ENCODE results near the gene ASH1L.
"Not testable (repeated sequence)": the region's sequence is repeated elsewhere in the genome, so short reads cannot be mapped to it uniquely, and the experiment has no call there.

ASH1L gene

DNA sequence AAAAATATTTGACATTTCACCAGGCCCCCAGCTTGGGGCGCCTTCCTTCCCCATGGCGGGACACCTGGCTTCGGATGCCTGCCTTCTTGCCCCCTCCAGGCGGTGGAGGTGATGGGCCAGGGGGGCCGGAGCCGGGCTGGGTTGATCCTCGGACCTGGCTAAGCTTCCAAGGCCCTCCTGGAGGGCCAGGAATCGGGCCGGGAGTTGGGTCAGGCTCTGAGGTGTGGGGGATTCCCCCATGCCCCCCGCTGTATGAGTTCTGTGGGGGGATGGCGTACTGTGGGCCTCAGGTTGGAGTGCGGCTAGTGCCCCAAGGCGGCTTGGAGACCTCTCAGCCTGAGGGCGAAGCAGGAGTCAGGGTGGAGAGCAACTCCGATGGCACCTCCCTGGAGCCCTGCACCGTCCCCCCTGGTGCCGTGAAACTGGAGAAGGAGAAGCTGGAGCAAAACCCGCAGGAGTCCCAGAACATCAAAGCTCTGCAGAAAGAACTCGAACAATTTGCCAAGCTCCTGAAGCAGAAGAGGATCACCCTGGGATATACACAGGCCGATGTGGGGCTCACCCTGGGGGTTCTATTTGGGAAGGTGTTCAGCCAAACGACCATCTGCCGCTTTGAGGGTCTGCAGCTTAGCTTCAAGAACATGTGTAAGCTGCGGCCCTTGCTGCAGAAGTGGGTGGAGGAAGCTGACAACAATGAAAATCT lies 129.3 kb downstream of the ASH1L start:
- not testable (repeated sequence) for DNase-seq

DNA sequence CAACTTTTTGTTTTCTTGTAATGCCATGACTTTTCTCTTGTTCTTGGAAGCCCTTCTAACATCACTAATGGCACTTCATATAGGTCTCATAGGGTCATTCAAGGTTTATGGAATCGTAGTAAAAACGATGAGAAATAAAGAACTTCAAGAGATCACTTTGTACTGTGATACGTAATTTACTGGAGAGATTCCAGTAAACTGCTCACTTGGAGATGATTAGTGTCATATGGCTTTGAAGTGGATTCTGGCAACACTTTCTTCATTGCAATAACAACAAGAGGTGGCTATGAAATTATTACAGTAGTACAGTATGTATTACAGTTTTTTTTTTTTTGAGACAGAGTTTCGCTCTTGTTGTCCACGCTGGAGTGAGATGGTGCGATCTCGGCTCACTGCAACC lies 138.5 kb downstream of the ASH1L start:
- DNase-seq = no peak

DNA sequence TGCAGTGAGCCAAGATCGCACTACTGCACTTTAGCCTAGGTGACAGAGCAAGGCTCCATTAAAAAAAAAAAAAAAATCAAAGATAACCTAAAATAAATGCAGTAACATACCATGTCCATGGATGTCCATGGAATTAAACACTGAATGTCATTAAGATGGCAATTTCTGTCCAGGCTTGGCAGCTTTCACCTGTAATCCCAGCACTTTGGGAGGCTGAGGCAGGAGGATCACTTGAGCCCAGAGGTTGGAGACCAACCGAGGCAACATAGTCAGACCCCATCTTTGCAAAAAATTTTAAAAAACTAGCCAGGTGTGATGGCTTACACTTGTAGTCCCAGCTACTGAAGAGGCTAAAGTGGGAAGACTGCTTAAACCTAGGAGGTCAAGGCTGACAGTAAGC lies 141.8 kb downstream of the ASH1L start:
- DNase-seq = no peak

DNA sequence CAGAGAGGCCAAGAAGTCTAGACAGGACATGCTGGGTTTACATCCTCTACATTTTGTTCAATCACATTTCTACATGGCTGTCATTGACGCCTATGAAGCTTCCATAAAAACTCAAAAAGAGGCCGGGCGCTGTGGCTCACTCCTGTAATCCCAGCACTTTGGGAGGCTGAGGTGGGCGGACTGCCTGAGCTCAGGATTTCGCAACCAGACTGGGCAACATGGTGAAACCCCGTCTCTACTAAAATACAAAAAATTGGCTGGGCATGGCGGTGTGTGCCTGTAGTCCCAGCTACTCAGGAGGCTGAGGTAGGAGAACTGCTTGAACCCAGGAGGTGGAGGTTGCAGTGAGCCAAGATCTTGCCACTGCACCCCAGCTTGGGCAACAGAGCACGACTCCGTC lies 150.8 kb downstream of the ASH1L start:
- DNase-seq = not testable (repeated sequence)

DNA sequence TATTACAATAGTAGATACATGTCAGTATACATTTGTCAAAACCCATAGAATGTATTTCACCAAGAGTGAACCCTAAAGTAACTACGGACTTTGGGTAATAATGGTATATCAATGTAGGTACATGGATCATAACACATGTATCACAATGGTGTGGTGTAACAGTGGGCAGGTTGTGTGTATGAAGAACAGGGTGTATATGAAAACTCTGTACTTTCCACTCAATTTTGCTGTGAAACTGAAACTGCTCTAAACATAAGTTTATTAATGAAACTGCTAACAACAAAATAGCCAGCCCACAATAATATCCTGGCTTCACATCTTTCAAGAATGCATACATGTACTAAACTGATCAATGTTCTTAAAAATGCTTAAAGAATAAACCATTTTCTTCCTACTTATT lies 151.7 kb downstream of the ASH1L start:
- no peak for DNase-seq

DNA sequence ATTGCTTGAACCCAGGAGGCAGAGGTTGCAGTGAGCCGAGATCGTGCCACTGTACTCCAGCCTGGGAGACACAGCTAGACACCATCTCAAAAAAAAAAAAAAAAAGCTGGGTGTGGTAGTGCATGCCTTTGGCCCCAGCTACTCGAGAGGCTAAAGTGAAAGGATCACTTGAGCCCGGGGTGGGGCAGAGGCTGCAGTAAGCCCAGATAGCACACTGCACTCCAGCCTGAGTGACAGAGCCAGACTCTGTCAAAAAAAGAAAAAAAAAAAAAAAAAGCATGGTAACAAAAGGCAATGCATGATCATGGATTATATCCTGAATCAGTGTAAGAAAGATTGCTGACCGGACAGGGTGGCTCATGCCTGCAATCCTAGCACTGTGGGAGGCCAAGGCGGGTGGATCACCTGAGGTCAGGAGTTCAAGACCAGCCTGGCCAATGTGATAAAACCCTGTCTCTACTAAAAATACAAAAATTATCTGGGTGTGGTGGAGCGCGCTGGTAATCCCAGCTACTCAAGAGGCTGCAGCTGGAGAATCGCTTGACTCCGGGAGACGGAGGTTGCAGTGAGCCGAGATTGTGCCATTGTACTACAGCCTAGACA lies 165.6 kb downstream of the ASH1L start:
- DNase-seq = no peak

DNA sequence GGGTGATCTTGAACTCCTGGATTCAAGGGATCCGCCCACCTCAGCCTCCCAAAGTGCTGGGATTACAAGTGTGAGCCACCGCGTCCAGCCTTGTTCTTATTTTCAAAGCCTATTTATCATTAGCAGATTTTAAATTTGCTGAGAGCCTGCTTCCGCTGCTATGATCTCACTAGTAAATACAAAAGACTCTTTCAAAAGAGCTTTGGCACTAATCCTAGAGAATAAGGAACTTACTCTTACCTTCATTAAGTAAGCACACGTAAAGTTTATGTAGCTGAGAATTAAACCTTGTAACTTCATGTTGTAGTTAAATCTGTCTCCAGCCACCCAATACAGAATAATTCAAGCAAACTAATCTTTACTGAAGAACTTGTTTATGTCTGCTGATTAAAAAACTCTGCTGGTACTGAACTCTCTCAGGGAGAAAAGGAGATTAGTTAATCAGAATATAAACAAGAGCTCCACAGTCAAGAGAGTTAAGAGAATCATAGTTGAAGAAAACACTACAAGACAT lies 169.6 kb downstream of the ASH1L start:
- no peak for DNase-seq

DNA sequence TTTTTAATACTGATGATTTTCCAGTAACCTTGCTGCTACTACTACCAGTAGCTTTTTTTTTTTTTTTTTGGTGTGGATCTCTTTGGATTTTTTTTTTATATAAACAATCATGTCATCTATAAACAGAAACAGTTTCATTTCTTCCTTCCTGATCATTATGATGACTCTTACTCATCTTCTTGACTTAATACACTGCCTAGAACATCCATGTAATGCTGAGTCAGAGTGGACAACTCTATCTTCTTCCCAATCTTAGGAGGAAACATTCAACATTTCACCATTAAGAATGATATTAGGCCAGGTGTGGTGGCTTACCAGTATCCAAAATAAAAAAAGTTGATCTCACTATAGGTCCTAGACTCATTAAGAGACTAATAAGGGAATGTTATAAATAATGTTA lies 172.8 kb downstream of the ASH1L start:
- DNase-seq = no peak

DNA sequence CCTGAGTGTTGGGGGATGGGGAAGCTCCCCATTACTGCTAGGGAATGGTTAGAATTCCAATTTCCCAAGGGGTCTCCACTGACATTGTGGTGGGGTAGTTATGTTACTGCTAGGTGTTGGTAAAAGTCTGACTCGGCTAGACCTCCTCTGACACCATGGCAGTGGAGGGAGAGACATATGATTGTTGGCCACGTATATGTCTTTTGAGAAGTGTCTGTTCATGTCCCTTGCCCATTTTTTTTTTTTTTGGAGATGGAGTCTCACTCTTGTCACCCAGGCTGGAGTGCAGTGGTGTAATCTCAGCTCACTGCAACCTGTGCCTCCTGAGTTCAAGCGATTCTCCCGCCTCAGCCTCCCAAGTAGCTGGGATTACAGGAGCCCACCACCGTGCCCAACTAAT lies 176.8 kb downstream of the ASH1L start:
- DNase-seq = not testable (repeated sequence)

DNA sequence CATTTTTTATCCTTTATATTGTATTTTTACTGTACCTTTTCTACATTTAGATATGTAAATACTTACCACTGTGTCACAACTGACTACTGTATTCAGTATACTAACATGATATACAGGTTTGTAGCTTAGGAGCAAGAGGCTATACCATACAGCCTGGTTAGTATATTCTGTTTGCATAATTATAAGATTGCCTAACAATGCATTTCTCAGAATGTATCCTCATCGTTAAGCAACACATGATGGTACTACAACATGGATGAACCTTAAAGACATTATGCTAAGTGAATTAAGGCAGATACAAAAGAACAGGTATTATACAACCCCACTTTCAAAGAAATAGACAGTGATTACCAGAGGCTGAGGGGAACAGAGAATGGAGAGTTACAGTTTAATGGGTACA lies 179.2 kb downstream of the ASH1L start:
- DNase-seq = no peak

DNA sequence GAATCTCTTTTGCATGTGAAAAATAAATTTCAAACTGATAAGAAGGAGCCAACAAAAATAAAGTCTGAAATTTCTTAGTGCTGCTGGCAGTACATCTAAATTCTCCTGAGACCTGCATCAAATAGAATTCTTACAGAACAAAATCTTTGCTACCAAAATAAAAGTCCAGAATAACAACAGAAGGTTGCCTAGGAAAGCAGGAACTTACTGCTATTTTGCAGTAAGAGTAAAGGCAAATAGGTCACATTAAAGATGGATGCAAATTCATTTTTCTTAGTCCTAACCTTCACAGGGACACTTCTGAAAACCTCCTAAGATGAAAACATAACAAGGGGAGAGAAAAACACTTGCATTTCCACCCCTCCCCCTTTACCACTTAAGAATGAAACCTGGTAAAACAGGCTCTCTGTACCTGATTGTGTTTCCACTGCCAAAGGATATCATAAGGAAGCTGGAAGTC lies 182.9 kb downstream of the ASH1L start:
- DNase-seq = no peak

DNA sequence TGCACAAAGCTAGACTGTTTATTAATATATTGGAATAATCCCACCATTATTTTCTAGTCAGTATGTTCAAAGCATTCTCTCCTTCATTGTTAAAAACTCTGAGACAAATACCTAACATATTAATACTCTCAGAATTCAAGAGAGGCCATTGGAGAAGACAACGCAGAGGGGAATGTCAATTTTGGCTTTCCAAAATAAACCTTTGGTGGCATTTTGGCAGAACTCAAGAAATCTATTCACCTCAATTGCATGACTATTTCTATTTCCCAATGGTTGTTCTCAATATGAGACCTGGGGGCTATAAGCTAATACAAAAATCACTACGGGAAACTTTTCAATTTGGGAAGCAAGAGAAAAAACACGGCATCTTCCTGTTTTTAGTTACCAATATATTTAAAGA lies 183.4 kb downstream of the ASH1L start:
- no peak for DNase-seq

DNA sequence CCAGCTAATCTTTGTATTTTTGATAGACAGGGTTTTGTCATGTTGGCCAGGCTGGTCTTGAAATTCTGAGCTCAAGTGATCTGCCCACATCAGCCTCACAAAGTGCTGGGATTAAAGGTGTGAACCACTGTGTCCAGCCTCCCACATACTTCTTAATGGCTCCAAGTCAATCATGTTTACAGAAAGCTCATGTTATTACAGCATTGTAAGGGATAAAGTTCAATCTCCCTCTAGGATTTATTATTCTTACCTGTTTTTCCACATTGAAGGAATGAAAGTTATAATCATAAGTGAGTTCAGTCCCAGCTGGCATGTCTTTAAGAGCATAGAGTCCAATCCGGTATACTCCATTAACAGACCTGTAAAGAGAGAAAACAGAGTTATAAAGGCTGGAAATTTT lies 202.6 kb downstream of the ASH1L start:
- no peak for DNase-seq

DNA sequence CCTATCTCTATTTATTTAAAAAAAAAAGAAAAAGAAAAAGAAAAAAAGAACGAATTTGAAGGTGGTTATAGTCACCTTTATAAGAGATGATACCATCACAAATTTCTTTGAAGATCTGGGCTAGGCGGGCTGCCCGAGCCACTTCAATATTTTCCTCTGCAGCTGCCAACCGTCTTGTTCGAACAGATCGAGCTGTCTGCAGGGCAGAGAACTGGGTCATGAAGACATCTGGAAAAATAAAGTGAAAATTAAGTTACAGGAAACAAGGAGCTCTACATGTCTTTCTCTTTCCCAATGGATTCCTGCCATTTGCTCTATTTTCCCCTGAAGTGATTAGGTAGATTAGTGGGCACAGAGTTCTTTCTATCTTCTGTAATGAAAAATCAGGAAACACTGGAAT lies 210.0 kb downstream of the ASH1L start:
- DNase-seq = no peak

DNA sequence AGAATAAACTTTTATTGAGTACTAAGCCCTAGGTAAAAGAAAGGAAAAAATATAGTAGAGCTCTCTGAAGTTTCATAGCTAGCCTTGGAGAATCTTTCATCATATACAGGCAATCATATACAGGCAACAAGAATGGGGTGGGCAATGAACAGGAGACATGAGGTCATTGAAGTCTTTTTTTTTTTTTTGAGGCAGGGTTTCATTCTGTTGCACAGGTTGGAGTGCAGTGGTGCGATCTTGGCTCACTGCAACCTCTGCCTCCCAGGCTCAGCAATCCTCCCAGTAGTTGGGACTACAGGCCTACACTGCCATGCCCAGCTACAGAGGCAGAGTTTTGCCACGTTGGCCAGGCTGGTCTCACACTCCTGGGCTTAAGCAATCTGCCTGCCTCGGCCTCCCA lies 219.8 kb downstream of the ASH1L start:
- DNase-seq = no peak

DNA sequence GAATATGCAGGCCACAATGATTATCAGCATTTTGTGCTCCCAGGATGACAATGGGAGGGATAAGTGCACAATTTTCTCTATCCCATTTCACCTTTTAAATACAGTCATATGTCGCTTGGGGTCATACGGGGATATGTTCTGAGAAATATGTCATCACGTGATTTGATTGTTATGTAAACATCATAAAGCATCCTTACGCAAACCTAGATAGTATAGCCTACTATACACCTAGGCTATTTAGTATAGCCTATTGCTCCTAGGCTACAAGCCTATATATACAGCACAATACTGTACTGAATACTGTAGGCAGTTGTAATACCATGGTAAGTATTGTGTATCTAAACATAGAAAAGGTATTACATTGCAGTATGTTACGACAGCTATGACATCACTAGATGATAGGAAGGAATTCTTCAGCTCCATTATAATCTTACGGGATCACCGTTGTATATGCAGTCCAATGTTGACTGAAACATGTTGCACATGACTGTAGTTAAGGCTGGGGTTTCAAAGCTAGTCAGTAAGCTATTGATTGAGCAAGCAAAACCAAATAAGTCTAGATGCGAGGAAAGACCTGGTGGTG lies 223.0 kb downstream of the ASH1L start:
- no peak for DNase-seq

DNA sequence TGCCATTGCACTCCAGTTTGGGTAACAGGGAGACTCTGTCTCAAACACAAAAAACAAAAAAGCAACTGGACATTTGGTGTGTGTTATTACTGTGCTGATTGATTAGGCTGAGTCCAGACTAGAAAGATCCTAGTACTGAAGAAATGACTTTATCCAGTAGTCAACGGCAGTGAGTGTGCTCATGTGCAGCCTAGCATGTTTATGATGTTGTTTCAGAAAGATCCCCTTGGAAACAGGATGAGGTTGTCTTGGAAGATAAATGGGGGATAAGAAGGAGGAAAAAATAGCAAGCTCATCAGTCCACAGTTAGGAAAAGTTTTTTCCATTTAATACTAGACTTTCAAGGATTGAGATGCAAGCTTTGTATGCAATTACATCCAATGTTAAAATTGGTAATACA lies 227.6 kb downstream of the ASH1L start:
- DNase-seq = no peak

DNA sequence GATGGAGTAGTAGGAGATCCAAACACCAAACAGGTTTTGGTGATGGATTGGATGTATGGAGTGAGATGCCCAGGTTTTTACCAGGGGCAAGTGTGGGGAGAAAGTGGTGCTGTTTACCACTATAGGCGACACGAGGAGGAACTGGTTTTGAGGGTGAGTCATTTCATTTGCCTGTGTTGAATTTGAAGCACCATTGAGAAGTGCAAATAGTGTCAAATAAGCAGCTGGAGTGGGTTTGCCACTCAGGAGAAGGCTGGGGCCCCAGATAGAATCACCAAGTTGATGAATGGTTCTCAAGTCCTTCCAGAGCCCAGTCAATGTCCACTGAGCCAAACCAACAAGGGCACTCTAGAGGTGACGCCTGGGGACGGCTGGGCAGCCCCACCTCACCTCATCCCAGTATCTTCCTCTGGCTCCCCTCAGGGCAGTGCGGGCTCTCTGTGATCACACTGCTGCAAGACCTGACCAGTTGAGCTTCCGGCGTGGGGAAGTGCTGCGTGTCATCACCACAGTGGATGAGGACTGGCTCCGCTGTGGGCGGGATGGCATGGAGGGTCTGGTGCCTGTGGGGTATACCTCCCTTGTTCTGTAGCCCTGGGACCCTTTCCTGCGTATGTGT lies 232.5 kb downstream of the ASH1L start:
- DNase-seq = no peak

DNA sequence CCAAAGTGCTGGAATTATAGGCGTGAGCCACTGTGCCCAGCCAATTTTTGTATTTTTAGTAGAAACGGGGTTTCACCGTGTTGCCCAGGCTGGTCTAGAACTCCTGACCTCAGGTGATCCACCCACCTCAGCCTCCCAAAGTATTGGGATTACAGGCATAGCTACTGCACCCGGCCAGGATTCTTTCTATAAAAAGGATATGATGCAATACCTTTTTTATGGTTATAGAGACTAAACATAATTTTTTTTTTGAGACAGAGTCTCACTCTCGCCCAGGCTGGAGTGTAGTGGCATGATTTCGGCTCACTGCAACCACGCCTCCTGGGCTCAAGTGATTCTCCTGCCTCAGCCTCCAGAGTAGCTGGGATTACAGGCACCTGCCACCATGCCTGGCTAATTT lies 233.7 kb downstream of the ASH1L start:
- not testable (repeated sequence) for DNase-seq

DNA sequence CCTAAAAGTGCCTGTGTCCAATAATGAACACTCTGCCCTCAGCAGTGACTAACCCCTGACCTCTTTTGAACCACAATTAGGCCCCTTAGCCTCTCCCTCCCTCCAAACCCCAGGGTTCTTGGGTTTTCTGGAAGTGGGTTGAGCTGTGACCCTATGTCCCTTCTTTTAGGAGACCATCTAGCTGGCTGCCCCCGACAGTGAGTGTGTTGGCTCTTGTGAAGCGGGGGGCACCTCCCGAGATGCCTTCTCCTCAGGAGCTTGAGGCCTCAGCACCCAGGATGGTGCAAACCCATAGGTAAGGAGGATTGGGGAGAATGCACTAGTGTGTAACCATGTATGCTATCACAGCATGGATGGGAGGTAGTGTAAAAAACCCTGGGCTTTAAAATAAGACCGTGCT lies 234.6 kb downstream of the ASH1L start:
- no peak for DNase-seq

DNA sequence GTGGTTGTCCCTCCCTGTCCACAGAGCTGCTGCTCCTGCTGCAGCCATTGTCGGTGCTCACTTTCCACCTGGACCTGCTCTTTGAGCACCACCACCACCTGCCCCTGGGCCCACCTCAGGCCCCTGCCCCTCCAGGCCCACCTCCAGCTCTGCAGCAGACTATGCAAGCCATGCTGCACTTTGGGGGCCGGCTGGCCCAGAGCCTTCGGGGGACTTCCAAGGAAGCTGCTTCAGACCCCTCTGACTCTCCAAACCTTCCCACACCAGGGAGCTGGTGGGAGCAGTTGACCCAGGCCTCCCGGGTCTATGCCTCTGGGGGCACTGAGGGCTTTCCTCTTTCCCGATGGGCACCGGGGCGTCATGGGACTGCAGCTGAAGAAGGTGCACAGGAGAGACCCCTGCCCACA lies 236.0 kb downstream of the ASH1L start:
- DNase-seq = no peak

DNA sequence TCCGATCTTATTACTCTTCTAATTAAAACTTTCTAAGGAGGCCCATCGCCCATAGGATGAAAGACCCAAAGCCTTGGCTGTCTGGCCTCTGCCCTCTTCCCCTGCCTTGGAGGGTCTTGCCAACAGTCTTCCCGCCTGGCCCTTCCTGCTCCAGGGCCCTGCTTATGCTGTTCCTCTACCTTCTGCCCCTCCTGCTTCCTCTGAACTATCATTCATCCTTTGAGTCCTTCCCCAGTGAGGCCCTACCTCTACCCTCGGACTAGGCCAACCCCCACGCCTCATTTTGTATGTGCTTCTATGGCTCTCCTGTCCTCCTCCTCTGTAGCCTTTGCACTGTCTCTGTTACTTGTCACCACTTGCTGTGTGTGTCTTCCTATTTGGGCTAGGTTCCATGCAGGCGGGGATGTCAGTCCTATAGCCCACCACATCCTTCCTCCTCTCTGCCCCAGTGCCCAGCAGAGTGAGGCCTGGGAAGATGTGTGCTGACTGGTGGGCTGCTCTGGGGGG lies 236.5 kb downstream of the ASH1L start:
- no peak for DNase-seq

DNA sequence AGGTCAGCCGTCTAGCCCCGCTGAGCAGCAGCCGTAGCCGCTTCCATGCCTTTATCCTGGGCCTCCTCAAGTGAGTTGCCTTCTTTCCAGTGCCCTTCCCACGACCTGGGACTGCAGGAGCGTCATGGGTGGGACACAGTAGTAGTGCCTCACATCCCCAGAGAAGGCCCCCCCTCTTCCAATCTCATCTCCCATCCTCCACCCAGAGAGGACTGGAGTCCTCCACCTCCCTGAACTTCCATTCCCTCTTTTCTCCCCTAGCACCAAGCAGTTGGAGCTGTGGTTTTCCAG lies 237.1 kb downstream of the ASH1L start:
- no peak for DNase-seq

All from CD4-positive, alpha-beta T cell treated with Interleukin-12 subunit alpha and Interleukin-12 subunit beta, for 1 hour (primary cell).